NCI-H187 (cell line): ENCODE results near the gene RSL1D1.
"Not testable (repeated sequence)": the region's sequence is repeated elsewhere in the genome, so short reads cannot be mapped to it uniquely, and the experiment has no call there.

Experiments
- DNase-seq, 2 experiments: peaks; one replicate each; lab custom pipeline; 2025; lab: John Stamatoyannopoulos, UW

The RSL1D1 gene

GRCh38 chr16:11797166-11797956 is 54.0 kb downstream of the RSL1D1 start, which contains the start of gene ZC3H7A:
Gene ZC3H7A, minus strand, starts transcription at chr16:11797258. Its CDS starts 14,904 bp downstream, at chr16:11782354.
- DNase-seq, result peak; percentile 54 to 87

- no peak for DNase-seq
These were observed 54.8 kb downstream of the RSL1D1 start for GRCh38 chr16:11796227-11797165.

- no peak for DNase-seq
These were observed 55.5 kb downstream of the RSL1D1 start for GRCh38 chr16:11795887-11796226.

GRCh38 chr16:11794996-11795886 is 56.1 kb downstream of the RSL1D1 start:
- no peak for DNase-seq

GRCh38 chr16:11794447-11794846 is 56.9 kb downstream of the RSL1D1 start:
- DNase-seq, result no peak

GRCh38 chr16:11793840-11794239 is 57.5 kb downstream of the RSL1D1 start:
- peak in 1 of 2 experiments; percentile 10 for DNase-seq

GRCh38 chr16:11792410-11793241 is 58.7 kb downstream of the RSL1D1 start:
- DNase-seq, result peak; percentile 64 to 84

- peak; percentile 45 to 52 for DNase-seq
These were observed 60.1 kb downstream of the RSL1D1 start for GRCh38 chr16:11791144-11791828.

- no peak for DNase-seq
These were observed 62.4 kb downstream of the RSL1D1 start for GRCh38 chr16:11788914-11789313.

- not testable (repeated sequence) for DNase-seq
These were observed 66.3 kb downstream of the RSL1D1 start for GRCh38 chr16:11784980-11785599.

GRCh38 chr16:11784381-11784780 is 67.0 kb downstream of the RSL1D1 start:
- not testable (repeated sequence) for DNase-seq

GRCh38 chr16:11784038-11784369 is 67.3 kb downstream of the RSL1D1 start:
- DNase-seq, result no peak
